Upper lobe of left lung (tissue), 4 donors: ENCODE results near the gene ATP8B1.

ENCODE experiments used
- EP300 ChIP-seq, 4 donors: sonication (generic); formaldehyde crosslinking; IDR thresholded peaks; one replicate each; pipeline ENCODE4 v1.5.1; 2017; ENCODE audit warnings: antibody characterized with exemption in 4 of 4, control low read depth in 2 of 4
- POLR2A ChIP-seq, 4 donors: fragments of 450-650 bp; IDR thresholded peaks; one replicate each; pipeline ENCODE4 v1.5.1; 2016 to 2017; ENCODE audit warnings: antibody characterized with exemption in 4 of 4, mild to moderate bottlenecking in 2 of 4
- POLR2AphosphoS5 ChIP-seq, 2 donors: sonication (generic); formaldehyde crosslinking; IDR thresholded peaks; one replicate each; pipeline ENCODE4 v1.5.1; 2017; ENCODE audit warnings: antibody characterized with exemption in 2 of 2
- TF ChIP-seq, protein P1 (sequence below), 6 experiments: fragments of 450-650 bp in 4 of 6; fragments of 200-600 bp in 2 of 6; sonication (generic) in 2 of 6; IDR thresholded peaks; one replicate each; pipeline ENCODE4 v1.5.1; 2016 to 2019; ENCODE audit warnings: antibody characterized with exemption in 6 of 6

- TF ChIP-seq, protein P1, sequence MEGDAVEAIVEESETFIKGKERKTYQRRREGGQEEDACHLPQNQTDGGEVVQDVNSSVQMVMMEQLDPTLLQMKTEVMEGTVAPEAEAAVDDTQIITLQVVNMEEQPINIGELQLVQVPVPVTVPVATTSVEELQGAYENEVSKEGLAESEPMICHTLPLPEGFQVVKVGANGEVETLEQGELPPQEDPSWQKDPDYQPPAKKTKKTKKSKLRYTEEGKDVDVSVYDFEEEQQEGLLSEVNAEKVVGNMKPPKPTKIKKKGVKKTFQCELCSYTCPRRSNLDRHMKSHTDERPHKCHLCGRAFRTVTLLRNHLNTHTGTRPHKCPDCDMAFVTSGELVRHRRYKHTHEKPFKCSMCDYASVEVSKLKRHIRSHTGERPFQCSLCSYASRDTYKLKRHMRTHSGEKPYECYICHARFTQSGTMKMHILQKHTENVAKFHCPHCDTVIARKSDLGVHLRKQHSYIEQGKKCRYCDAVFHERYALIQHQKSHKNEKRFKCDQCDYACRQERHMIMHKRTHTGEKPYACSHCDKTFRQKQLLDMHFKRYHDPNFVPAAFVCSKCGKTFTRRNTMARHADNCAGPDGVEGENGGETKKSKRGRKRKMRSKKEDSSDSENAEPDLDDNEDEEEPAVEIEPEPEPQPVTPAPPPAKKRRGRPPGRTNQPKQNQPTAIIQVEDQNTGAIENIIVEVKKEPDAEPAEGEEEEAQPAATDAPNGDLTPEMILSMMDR (IDR thresholded peaks at IDR 0.05) = no peak
- TF ChIP-seq POLR2A (IDR thresholded peaks at IDR 0.05) (no peak), EP300 (IDR thresholded peaks at IDR 0.05) (no peak), POLR2AphosphoS5 (IDR thresholded peaks at IDR 0.05) (no peak)
Measured at GRCh38 chr18:57674891-57675290, 128.2 kb downstream of the ATP8B1 start.
